GM21367 (cell line): Measurements from ENCODE around the gene EIF3I.

Source experiments
- ATAC-seq: cut with Tn5 transposase; IDR thresholded peaks from one replicate; pipeline ENCODE4 v1.9.1; 2021; ENCODE audit not compliant: unreplicated experiment

Gene EIF3I

DNA sequence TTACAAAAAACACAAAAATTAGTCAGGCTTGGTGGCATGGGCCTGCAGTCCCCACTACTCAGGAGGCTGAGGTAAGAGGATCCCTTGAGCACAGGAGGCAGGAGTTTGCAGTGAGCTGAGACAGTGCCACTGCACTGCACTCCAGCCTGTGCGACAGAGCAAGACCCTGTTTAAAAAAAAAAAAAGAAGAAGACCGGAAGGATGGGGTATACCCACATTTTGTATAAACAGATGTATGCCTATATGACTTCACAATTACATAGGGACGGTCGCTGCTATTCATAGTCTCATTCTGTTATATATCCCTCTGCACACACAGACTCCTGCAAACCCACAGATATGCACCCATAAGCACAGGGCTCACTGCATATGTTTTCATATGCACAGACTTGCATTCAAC, 41.5 kb downstream of the EIF3I start:
- no peak for ATAC-seq

DNA sequence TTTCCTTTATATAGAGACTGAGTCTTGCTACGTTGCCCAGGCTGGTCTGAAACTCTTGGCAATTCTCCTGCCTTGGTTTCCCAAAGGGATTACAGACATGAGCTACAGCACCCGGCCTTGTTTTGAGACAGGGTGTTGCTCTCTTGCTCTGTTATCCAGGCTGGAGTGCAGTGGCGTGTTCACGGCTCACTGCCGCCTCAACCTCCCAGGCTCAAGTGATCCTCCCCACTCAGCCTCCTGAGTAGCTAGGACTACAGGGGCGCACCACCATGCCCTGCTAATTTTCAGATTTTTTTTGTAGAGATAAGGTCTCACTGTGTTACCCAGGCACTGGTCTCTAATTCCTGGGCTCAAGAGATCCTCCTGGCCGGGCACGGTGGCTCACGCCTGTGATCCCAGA, 43.6 kb downstream of the EIF3I start:
- ATAC-seq, result no peak

- no peak for ATAC-seq
Observed at GRCh38 chr1:32266921-32267591, 44.8 kb downstream of the EIF3I start.

DNA sequence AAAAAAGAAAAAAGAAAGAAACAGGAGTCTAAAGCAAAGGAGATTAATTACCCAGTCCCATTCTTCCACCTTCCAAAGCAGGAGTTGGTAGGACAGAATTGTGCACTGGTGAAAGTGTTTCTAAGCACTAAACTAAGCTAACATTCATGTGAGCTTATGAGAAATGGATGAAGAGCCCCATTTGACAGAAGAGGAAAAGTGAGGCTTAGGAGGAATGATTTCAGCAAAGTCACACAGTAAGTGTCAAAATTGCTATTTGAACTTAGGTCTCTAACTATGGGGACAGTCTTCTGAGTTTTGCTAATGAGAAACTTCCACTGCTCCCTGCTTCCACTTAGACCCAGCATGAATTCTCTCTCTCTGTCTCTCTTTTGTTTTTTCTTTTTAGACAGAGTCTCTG, 47.5 kb downstream of the EIF3I start:
- no peak for ATAC-seq

- no peak for ATAC-seq
Observed at GRCh38 chr1:32272557-32273390, 50.6 kb downstream of the EIF3I start.

DNA sequence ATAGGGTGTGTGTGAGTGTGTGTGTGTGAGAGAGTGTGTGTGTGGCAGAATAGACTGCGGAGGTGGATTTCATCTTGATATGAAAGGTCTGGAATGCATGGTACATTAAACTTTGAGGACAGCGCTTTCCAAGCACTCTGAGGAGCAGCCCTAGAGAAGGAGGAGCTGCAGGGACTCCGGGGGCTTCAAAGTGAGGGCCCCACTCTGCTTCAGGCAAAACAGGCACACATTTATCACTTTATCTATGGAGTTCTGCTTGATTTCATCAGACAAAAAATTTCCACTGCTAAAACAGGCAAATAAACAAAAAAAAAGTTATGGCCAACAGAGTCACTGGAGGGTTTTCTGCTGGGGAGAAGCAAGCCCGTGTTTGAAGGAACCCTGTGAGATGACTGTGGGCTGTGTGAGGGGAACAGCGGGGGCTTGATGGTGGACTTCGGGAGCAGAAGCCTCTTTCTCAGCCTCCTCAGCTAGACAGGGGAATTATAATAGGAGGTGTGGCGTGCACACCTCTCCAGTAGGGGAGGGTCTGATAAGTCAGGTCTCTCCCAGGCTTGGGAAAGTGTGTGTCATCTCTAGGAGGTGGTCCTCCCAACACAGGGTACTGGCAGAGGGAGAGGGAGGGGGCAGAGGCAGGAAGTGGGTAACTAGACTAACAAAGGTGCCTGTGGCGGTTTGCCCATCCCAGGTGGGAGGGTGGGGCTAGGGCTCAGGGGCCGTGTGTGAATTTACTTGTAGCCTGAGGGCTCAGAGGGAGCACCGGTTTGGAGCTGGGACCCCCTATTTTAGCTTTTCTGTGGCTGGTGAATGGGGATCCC, 51.4 kb downstream of the EIF3I start:
- ATAC-seq, result no peak

DNA sequence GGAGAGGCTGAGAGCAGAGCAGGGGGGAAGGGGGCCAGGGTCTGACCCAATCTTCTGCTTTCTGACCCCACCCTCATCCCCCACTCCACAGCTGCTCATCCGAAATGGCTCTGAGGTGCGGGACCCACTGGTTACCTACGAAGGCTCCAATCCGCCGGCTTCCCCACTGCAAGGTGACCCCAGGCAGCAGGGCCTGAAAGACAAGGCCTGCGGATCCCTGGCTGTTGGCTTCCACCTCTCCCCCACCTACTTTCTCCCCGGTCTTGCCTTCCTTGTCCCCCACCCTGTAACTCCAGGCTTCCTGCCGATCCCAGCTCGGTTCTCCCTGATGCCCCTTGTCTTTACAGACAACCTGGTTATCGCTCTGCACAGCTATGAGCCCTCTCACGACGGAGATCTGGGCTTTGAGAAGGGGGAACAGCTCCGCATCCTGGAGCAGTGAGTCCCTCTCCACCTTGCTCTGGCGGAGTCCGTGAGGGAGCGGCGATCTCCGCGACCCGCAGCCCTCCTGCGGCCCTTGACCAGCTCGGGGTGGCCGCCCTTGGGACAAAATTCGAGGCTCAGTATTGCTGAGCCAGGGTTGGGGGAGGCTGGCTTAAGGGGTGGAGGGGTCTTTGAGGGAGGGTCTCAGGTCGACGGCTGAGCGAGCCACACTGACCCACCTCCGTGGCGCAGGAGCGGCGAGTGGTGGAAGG, 52.6 kb downstream of the EIF3I start:
- no peak for ATAC-seq

GRCh38 chr1:32275424-32275823, 53.2 kb downstream of the EIF3I start:
- ATAC-seq, result no peak

DNA sequence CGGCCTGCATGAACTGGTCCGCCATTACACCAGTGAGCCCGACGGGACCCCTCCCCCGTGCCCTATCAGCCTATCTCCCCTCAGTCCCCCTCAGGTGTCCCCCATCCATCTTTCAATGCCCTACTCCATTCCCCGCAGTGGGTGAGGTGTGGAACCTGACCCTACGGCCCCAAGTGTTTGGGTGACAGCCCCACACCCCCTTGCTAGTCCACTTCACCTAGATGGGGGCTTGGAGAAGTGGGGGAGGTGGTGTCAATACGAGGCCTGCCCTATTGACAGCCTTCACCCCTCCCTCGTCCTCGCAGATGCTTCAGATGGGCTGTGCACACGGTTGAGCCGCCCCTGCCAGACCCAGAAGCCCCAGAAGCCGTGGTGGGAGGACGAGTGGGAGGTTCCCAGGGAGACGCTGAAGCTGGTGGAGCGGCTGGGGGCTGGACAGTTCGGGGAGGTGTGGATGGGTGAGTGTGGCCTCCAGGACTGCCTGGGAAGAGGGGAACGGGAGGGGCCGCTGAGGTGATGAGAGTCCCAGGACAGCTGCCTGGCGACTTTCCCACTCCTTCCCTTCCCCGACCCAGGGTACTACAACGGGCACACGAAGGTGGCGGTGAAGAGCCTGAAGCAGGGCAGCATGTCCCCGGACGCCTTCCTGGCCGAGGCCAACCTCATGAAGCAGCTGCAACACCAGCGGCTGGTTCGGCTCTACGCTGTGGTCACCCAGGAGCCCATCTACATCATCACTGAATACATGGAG, 54.0 kb downstream of the EIF3I start:
- ATAC-seq, result no peak
